H7 (cell line): ENCODE results near the gene SPRED2. TPM values are rescaled to one million over a fixed set of nuclear protein-coding genes. Genes with fewer than 3 reads are reported as not detected.

ENCODE experiments used
- DNase-seq: peaks from one replicate; pipeline ENCODE4 v3.0.0; 2012
- H3K27me3 ChIP-seq: 2 replicates; pipeline ENCODE4 v1.6.0; 2011; ENCODE audit warnings: mild to moderate bottlenecking, low read length; ENCODE audit not compliant: control insufficient read depth, insufficient read depth
- H3K36me3 ChIP-seq: replicated peaks from 2 replicates; pipeline ENCODE4 v1.5.1; 2011; ENCODE audit warnings: low read length; ENCODE audit not compliant: control insufficient read depth, insufficient read depth
- H3K4me3 ChIP-seq: 2 replicates; pipeline ENCODE4 v1.5.1; 2011; ENCODE audit warnings: low read depth, mild to moderate bottlenecking, control low read depth, low read length, moderate library complexity; ENCODE audit not compliant: insufficient read depth
- total RNA-seq: library from RNA; depleted of rRNA; stranded (reverse); fragments of >200 nt; shearing (Covaris generic); gene quantifications from 2 replicates; pipeline ENCODE4 v1.2.3, GENCODE V29; 2014

SPRED2 gene
- total RNA-seq, 1 experiment from 2014 or later = 16.1 TPM

DNA sequence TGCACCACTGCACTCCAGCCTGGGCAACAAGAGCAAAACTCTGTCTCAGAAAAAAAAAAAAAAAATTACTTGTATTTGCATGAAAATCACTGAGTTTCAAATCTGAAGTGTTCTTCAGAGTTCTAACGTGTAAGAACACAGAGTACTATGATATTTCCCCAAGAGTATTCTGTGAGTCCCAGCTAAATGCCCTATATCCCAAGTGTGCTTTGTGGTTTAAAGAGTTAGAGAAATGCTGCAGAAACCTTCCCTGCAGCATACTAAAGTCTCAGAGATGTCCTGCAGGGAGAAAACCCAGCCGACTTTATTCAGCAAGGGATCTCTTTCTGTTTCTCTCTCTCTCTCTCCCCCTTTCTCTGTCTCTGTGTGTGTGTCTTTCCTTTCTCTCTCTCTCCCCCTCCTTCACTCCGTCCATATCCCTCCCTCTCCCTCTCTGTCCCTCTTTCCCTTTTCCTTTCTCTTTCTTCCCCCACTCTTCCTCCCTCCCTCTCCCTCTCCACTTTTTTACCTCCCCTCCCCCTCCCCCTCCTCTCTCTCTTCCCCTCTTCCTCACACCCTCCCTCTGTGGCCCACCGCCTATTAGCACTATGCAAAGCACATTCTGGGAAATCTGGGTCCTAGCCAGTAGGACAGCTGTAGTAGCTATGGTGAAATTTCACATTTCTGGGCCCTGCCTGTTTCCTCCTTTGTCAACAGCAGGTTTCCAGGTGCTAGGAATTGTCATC lies 150.6 kb downstream of the SPRED2 start:
- DNase-seq = peak; percentile 43
- no peaks in the 10 kb centered on the region for H3K36me3 ChIP-seq
- peaks cover 44% of the 10 kb centered on the region for H3K27me3 ChIP-seq
- no peak overlapping the region for H3K4me3 ChIP-seq

- peaks cover 60% of the 10 kb centered on the region for H3K27me3 ChIP-seq
- H3K4me3 ChIP-seq = no peak overlapping the region
- DNase-seq = no peak
- H3K36me3 ChIP-seq = no peaks in the 10 kb centered on the region
Measured at GRCh38 chr2:65279756-65280155, 152.6 kb downstream of the SPRED2 start.

DNA sequence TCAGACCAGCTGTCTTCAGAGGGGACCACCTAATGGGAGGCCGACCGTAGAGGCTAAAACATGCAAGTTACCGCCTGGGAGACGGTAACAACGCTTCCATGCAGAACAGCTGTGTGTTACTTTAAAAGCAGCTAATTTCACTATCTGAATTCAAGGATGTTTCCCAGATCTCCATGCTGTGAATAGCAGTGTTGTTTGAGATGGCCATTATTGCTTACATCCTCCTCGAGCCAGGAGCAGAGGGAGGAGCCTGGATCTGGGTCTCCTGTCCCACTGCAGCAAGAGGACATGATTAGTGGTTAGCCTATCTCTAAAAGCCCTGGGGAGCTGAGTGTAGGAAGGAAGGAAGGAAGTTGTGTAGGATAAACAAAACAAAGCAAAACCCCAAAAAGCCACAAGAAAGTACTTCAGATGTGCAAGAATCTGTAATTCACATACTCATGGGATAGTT lies 153.8 kb downstream of the SPRED2 start:
- Histone ChIP-seq H3K4me3 (no peak overlapping the region), H3K27me3 (peaks cover 64% of the 10 kb centered on the region), H3K36me3 (no peaks in the 10 kb centered on the region)
- DNase-seq = no peak

DNA sequence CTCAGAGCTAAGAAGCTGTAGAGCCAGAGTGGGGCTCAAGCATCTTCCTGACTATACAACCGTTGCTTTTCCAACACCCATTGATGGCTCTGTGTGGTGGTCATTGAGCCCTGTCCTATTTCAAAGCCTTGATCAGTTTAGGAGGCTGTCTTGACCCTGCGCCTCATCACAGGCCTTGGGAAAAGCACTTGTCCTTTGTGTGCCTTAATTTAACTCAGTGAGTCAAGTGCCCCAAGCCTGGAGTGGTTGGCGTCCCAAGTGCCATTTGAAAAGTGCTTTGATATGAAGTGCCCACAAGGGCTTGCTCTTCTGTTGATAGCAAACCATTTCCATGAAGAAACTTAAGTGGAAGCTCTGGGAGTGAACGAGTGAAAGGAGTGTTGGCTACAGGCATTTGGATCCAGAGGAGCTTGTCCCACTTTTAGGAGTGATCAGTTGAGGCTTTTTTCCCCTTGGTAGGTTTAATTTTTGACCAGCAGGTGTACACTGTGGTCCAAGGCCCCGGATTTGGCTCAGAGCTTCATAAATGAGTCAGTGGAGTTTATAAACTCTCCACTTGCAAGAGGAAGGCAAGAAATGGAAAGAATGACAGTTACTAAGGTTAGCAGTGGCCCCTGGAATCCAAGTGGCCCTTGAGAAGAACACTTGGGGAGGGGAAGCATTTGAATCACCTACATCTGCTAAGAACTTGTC lies 154.5 kb downstream of the SPRED2 start:
- Histone ChIP-seq H3K4me3 (no peak overlapping the region), H3K36me3 (no peaks in the 10 kb centered on the region), H3K27me3 (peaks cover 67% of the 10 kb centered on the region)
- DNase-seq = no peak

- no peak for DNase-seq
- Histone ChIP-seq H3K27me3 (peaks cover 69% of the 10 kb centered on the region), H3K36me3 (no peaks in the 10 kb centered on the region), H3K4me3 (no peak overlapping the region)
Measured at GRCh38 chr2:65277118-65277517, 155.3 kb downstream of the SPRED2 start.

DNA sequence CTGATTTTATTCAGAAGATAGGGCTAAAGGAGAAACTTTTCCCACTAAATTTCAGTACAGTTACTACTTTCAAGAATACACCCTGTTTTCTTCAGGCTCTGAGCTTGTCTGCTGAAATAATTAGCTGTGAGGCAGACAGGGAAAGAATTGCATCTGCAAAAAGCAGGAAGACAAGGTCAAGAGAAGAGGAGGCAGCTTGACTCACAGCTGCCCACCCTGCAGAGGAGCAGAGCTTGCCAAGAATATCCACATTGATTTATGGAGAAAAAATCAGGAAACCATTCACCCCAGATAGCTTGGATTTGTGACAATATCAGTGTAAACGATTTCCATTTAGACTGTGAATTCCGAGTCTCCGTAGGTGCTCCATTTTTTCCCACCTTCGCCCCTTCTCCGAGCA lies 155.8 kb downstream of the SPRED2 start:
- Histone ChIP-seq H3K36me3 (no peaks in the 10 kb centered on the region), H3K27me3 (peaks cover 67% of the 10 kb centered on the region), H3K4me3 (no peak overlapping the region)
- DNase-seq = no peak

- peak; percentile 57 for DNase-seq
- Histone ChIP-seq H3K27me3 (peaks cover 63% of the 10 kb centered on the region), H3K36me3 (no peaks in the 10 kb centered on the region), H3K4me3 (no peak overlapping the region)
Measured at GRCh38 chr2:65275141-65275915, 157.1 kb downstream of the SPRED2 start.

GRCh38 chr2:65273344-65273743 lies 159.1 kb downstream of the SPRED2 start:
- peaks cover 46% of the 10 kb centered on the region for H3K27me3 ChIP-seq
- DNase-seq = no peak

DNA sequence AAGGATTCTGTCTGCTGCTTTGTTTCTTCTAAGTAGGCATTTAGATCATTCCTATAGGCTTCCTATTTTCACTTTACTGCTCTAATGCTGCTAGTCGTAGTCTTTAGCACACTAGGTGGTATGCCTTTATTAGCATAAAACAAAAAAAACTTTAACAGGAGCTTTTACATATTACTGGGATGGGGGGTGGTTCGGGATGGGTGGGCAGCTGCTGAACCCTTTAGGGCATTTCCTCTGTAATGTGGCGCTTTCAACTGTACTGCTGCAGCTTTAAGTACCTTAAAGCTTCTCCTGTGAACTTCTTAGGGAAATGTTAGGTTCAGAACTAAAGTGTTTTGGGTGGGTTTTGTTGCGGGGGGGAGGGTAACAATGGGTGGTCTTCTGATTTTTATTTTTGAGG lies 163.4 kb downstream of the SPRED2 start:
- DNase-seq = no peak
- H3K36me3 ChIP-seq = peaks cover 4% of the 10 kb centered on the region; the same call in 1 of the 2 replicates

More at GRCh38 chr2:65273344-65273743, 159.1 kb downstream of the SPRED2 start:
- H3K36me3 ChIP-seq = no peaks in the 10 kb centered on the region
- no peak overlapping the region for H3K4me3 ChIP-seq

GRCh38 chr2:65267008-65267407 lies 165.4 kb downstream of the SPRED2 start:
- peaks cover 1% of the 10 kb centered on the region; the same call in 1 of the 2 replicates for H3K27me3 ChIP-seq
- H3K4me3 ChIP-seq = no peak overlapping the region
- no peak for DNase-seq
- H3K36me3 ChIP-seq = peaks cover 4% of the 10 kb centered on the region; the same call in 1 of the 2 replicates

More for the DNA sequence above, 163.4 kb downstream of the SPRED2 start:
- peaks cover 12% of the 10 kb centered on the region for H3K27me3 ChIP-seq
- no peak overlapping the region for H3K4me3 ChIP-seq

- no peak for DNase-seq
- Histone ChIP-seq H3K27me3 (no peaks in the 10 kb centered on the region), H3K4me3 (no peak overlapping the region), H3K36me3 (peaks cover 4% of the 10 kb centered on the region; the same call in 1 of the 2 replicates)
Measured at GRCh38 chr2:65265671-65266045, 166.7 kb downstream of the SPRED2 start.

- Histone ChIP-seq H3K4me3 (no peak overlapping the region), H3K36me3 (peaks cover 4% of the 10 kb centered on the region; the same call in 1 of the 2 replicates), H3K27me3 (no peaks in the 10 kb centered on the region)
- DNase-seq = peak; percentile 42
Measured at GRCh38 chr2:65264821-65265670, 167.4 kb downstream of the SPRED2 start.

GRCh38 chr2:65263986-65264385 lies 168.4 kb downstream of the SPRED2 start:
- Histone ChIP-seq H3K36me3 (peaks cover 4% of the 10 kb centered on the region; the same call in 1 of the 2 replicates), H3K27me3 (no peaks in the 10 kb centered on the region), H3K4me3 (no peak overlapping the region)
- no peak for DNase-seq

GRCh38 chr2:65263262-65263661 lies 169.1 kb downstream of the SPRED2 start:
- no peak for DNase-seq
- H3K36me3 ChIP-seq = peaks cover 4% of the 10 kb centered on the region; the same call in 1 of the 2 replicates

More at GRCh38 chr2:65263262-65263661, 169.1 kb downstream of the SPRED2 start:
- no peak overlapping the region for H3K4me3 ChIP-seq
- H3K27me3 ChIP-seq = no peaks in the 10 kb centered on the region
